ENCODE data around the gene HSD17B11. TPM values are rescaled to one million over a fixed set of nuclear protein-coding genes. Genes with fewer than 3 reads are reported as not detected.

HSD17B11 gene
- total and polyA plus RNA-seq, 2 of the 8 experiments (the other 6 are each of a cell fraction or from before 2014, with no cell fraction given): 6.0 to 9.0 TPM

GRCh38 chr4:87337361-87337760, 53.6 kb downstream of the HSD17B11 start:
- H3K9me3 ChIP-seq (ENCODE audit: insufficient read depth in 2 of 2, low read depth in 1 of 2, low read length in 1 of 2): peaks cover 4 to 9% of the 10 kb centered on the region in 2 experiments; a peak in 2 of 4 replicates
- H3K18ac ChIP-seq (ENCODE audit: extremely low read depth, low read length): no peak overlapping the region
- H3K36me3 ChIP-seq (ENCODE audit: control insufficient read depth in 2 of 4, insufficient read depth in 4 of 4, low read length in 3 of 4): no peaks in the 10 kb centered on the region; a peak in 1 of 8 replicates
- ChIA-PET CTCF (ENCODE audit: partially characterized antibody) (no interaction called here), POLR2A (ENCODE audit: partially characterized antibody) (no interaction called here)
- H3K9ac ChIP-seq (replicated peaks in 1 of 4; ENCODE audit: extremely low read depth in 1 of 4, low read depth in 3 of 4, low read length in 3 of 4): no peak overlapping the region
- FAIRE-seq: no peak
- H3K56ac ChIP-seq (replicated peaks; ENCODE audit: insufficient read length, low read depth, low read length): no peak overlapping the region
- H3K27me3 ChIP-seq (replicated peaks in 1 of 4; ENCODE audit: control insufficient read depth in 3 of 4, extremely low read depth in 1 of 4, insufficient read depth in 3 of 4, low read length in 3 of 4): no peaks in the 10 kb centered on the region
- H2AK5ac ChIP-seq (ENCODE audit: low read depth, low read length): no peak overlapping the region
- H3K4ac ChIP-seq (replicated peaks; ENCODE audit: insufficient read length, low read depth, low read length): no peak overlapping the region
- no peak overlapping the region for H2BK5ac ChIP-seq (ENCODE audit: low read depth, low read length)
- H3K23ac ChIP-seq (ENCODE audit: insufficient read length): no peak overlapping the region
- H2BK20ac ChIP-seq (ENCODE audit: low read length): no peak overlapping the region
- no peaks in the 10 kb centered on the region for H3K23me2 ChIP-seq (ENCODE audit: low read depth, low read length)
- H2BK120ac ChIP-seq (replicated peaks; ENCODE audit: low read depth, low read length): no peak overlapping the region
- no peaks in the 10 kb centered on the region for H3K79me1 ChIP-seq (ENCODE audit: low read depth, low read length)
- H3K14ac ChIP-seq (ENCODE audit: insufficient read length): no peak overlapping the region
- 0 out of 7 replicates have a peak, but pooled peaks cover 0 to 3% (median 0%) of the 10 kb centered on the region in 4 experiments for H3K4me1 ChIP-seq (replicated peaks in 1 of 4; ENCODE audit: control insufficient read depth in 3 of 4, insufficient read depth in 4 of 4, low read length in 3 of 4)
- H3K27ac ChIP-seq (ENCODE audit: low read depth, low read length): no peak overlapping the region
- H4K91ac ChIP-seq (replicated peaks; ENCODE audit: insufficient read length, low read length): no peak overlapping the region
- H3K4me3 ChIP-seq (ENCODE audit: extremely low read depth in 1 of 4, insufficient read depth in 2 of 4, low read depth in 3 of 4, low read length in 4 of 4): no peak overlapping the region
- H2BK12ac ChIP-seq (ENCODE audit: low read depth, low read length): no peak overlapping the region
- no peak overlapping the region for H4K5ac ChIP-seq (ENCODE audit: insufficient read length, low read depth, low read length)
- H2AFZ ChIP-seq (ENCODE audit: low read length): no peak overlapping the region
- H4K8ac ChIP-seq (ENCODE audit: extremely low read depth, insufficient read depth, low read length): no peak overlapping the region
- 84% methylated on average over 1 of the region's 1 CpG; no CpG with 5 or more reads in 1 of the 2 experiments for WGBS, 2 experiments (ENCODE audit: extremely low coverage in 1 of 2, insufficient coverage in 1 of 2, insufficient read length in 1 of 2, insufficient replicate concordance in 2 of 2, low coverage in 1 of 2, low lambda C conversion rate in 2 of 2, missing lambda C conversion rate in 1 of 2)
- H4K20me1 ChIP-seq (replicated peaks in 1 of 2; ENCODE audit: control insufficient read depth in 1 of 2, insufficient read depth in 2 of 2, low read length in 2 of 2): no peaks in the 10 kb centered on the region
- TF ChIP-seq MAX (IDR thresholded peaks at IDR 0.05) (no peak), RNF2 (IDR thresholded peaks at IDR 0.05; ENCODE audit: borderline replicate concordance, low read depth, low read length, missing control alignments, poor library complexity, severe bottlenecking) (no peak), JUN (IDR thresholded peaks at IDR 0.05; ENCODE audit: low read depth, low read length) (no peak), SIRT6 (IDR thresholded peaks at IDR 0.05; ENCODE audit: low read length) (no peak), CBX8 (IDR thresholded peaks at IDR 0.05; ENCODE audit: borderline replicate concordance, low read depth, low read length) (no peak)
- H3K4me2 ChIP-seq (ENCODE audit: insufficient read depth in 1 of 2, low read depth in 2 of 2, low read length in 2 of 2): no peak overlapping the region
- H2BK15ac ChIP-seq (ENCODE audit: low read length): no peak overlapping the region
- DNase-seq (ENCODE audit: low read depth in 1 of 2, low spot score in 2 of 2): no peak
- no peaks in the 10 kb centered on the region for H3K79me2 ChIP-seq (ENCODE audit: control insufficient read depth in 1 of 2, insufficient read depth in 2 of 2, low read length in 2 of 2)

All from H1 (cell line).